Epidermal melanocyte (primary cell): Measurements from ENCODE around the gene CCZ1.
"Not testable (repeated sequence)": the region's sequence is repeated elsewhere in the genome, so short reads cannot be mapped to it uniquely, and the experiment has no call there.

Experiments used
- DNase-seq: peaks from one replicate; pipeline ENCODE4 v3.0.0; 2011; ENCODE audit warnings: low spot score; ENCODE audit not compliant: insufficient read length

Gene CCZ1

GRCh38 chr7:5908835-5909234 lies 10.3 kb downstream of the CCZ1 start:
- DNase-seq, result not testable (repeated sequence)

- DNase-seq, result not testable (repeated sequence)
Observed at GRCh38 chr7:5916529-5916928, 18.0 kb downstream of the CCZ1 start.

GRCh38 chr7:5924180-5924579 lies 25.6 kb downstream of the CCZ1 start:
- not testable (repeated sequence) for DNase-seq

GRCh38 chr7:5924630-5925029 lies 26.1 kb downstream of the CCZ1 start:
- not testable (repeated sequence) for DNase-seq

GRCh38 chr7:5926263-5926870 lies 27.8 kb downstream of the CCZ1 start:
- DNase-seq, result not testable (repeated sequence)

- not testable (repeated sequence) for DNase-seq
Observed at GRCh38 chr7:5930290-5930689, 31.8 kb downstream of the CCZ1 start.

- DNase-seq, result not testable (repeated sequence)
Observed at GRCh38 chr7:5931250-5931649, 32.7 kb downstream of the CCZ1 start.

GRCh38 chr7:5931905-5932644 lies 33.5 kb downstream of the CCZ1 start:
- not testable (repeated sequence) for DNase-seq

- DNase-seq, result not testable (repeated sequence)
Observed at GRCh38 chr7:5934945-5935450, 36.5 kb downstream of the CCZ1 start.

GRCh38 chr7:5963205-5963604 lies 64.7 kb downstream of the CCZ1 start:
- not testable (repeated sequence) for DNase-seq

GRCh38 chr7:5963810-5964209 lies 65.3 kb downstream of the CCZ1 start:
- DNase-seq, result not testable (repeated sequence)

- not testable (repeated sequence) for DNase-seq
Observed at GRCh38 chr7:5970347-5970911, 71.9 kb downstream of the CCZ1 start, which contains the start of gene RSPH10B. Gene RSPH10B, minus strand, starts transcription at chr7:5970689. Its CDS starts 3,573 bp downstream, at chr7:5967116.

GRCh38 chr7:5973580-5973979 lies 75.0 kb downstream of the CCZ1 start:
- not testable (repeated sequence) for DNase-seq
